HCEC 1CT (cell line): ENCODE results near the gene MYORG.
"Not testable (repeated sequence)": the region's sequence is repeated elsewhere in the genome, so short reads cannot be mapped to it uniquely, and the experiment has no call there.

Experiments used
- DNase-seq: peaks from one replicate; pipeline ENCODE4 v3.0.0-alpha.2; 2017

The MYORG gene

GRCh38 chr9:34367751-34368410, 8.8 kb downstream of the MYORG start:
- DNase-seq: not testable (repeated sequence)

GRCh38 chr9:34366365-34366764, 10.3 kb downstream of the MYORG start:
- DNase-seq: no peak

DNA sequence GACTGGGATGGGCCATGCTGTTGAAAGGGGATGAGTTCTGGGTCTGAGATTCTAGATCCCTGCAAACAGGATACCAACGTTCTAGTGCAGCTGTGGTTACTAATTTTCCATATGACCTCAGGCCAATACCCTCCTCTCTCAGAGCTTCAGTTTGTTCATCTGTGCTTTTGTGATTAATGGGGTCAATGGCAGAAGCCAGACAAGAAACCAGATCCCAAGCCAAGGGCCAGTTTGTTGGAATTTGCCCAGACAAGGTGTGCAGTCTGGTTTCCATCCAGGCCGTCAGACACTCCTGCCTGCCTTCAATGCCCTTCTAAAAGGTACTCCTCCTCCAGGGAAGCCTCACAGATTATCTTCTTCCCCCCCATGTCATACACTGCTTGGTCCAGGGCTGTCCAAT, 11.4 kb downstream of the MYORG start:
- no peak for DNase-seq

- no peak for DNase-seq
Observed at GRCh38 chr9:34363619-34364351, 12.9 kb downstream of the MYORG start.

DNA sequence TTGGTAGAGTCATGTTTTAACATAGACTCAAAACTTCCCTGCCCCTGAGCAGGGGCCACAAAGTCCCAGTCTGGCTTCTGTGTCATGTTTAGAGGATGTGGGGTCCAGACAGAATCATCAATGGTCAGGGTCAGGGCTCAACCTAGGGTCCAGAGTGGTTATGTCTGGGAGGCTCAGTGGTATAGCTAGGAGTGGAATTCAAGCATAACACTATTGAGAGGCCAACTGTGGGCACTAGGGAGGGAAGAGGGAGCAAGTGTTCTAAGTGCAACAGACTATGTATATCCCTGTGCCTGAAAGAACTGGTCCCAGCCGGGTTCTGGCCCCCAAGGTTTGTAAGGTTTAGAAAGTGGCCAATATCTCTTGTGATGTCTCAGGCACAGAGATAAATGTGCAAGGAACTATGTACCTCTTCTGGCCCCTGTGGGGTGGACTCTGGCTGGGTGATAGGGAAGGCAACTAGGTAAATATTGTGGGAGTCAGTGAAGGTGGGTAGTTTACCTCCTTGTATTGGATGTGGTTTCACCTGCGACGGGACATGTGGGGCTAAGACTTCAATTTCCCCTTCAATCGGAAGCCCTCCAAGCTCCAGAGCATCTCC, 14.0 kb downstream of the MYORG start:
- no peak for DNase-seq

GRCh38 chr9:34352957-34353356, 23.7 kb downstream of the MYORG start:
- not testable (repeated sequence) for DNase-seq

DNA sequence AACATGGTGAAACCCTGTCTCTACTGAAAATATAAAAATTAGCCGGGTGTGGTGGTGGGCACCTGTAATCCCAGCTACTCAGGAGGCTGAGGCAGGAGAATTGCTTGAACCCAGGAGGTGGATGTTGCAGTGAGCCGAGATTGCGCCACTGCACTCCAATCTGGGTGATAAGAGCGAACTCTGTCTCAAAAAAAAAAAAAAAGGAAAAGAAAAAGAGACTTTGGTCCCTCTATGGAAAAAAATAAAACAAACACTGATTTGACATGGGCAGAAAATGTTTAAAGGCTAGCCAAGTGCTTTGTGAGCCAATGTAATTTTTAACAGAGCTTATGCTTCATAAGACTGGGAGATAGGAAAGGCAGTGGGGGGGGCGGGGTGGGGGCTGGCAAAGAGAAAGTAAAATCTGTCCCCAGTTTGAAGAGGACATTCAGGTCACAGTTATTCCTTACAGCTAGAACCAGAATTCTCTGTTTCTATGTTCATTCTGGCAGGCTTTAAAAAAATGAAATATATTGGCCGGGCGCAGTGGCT, 24.5 kb downstream of the MYORG start:
- DNase-seq: not testable (repeated sequence)

GRCh38 chr9:34349324-34349723, 27.4 kb downstream of the MYORG start:
- no peak for DNase-seq

DNA sequence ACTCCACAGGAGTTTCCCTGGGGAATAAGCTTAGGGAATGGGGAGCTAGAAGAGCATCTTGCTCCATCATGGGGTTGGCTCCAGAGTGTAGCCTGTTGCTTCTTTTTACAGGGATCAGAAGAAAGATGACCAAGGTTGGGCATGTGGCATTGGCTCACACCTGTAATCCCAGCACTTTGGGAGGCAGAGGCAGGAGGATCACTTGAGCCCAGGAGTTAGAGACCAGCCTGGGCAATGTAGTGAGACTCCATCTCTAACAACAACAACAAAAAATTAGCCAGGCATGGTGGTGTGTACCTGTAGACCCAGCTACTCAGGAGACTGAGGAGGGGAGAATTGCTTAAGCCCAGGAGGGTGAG, 28.9 kb downstream of the MYORG start:
- DNase-seq: no peak

DNA sequence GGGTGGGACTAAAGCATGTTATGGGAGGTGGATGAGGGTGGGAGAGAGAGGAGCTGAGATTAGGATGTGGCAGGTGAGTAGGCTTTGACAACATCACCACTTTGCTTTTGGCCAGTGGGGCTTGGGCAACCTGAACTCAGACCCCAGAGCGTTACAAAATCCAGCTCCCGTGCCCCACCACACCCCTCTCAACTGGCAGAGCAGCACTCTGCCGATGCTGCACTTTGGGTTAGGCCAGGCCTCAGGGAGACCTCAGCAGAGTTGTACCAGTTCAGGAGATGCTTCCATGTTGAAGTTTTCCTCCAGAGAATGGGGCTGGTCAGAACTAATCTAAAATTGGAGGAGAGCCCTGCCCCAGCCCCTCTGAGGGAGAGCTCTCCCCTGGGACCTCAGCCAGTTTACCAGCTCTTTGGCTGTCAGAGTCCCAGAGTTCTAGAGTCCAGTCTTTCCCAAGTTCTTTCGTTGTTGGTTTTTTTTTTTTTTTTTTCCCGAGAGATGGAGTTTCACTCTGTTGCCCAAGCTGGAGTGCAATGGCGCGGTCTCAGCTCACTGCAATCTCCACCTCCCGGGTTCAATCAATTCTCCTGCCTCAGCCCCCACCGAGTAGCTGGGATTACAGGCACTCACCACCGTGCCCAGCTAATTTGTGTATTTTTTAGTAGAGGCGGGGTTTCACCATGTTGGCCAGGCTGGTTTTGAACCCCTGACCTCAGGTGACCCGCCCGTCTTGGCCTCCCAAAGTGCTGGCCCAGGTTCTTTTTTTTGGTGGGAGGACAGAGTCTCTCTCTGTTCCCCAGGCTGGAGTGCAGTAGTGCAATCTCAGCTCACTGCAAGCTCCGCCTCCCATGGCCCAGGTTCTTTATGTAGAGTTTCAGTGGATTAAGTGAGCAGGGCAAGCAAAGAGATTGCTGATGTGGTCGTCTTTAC, 29.6 kb downstream of the MYORG start:
- no peak for DNase-seq

DNA sequence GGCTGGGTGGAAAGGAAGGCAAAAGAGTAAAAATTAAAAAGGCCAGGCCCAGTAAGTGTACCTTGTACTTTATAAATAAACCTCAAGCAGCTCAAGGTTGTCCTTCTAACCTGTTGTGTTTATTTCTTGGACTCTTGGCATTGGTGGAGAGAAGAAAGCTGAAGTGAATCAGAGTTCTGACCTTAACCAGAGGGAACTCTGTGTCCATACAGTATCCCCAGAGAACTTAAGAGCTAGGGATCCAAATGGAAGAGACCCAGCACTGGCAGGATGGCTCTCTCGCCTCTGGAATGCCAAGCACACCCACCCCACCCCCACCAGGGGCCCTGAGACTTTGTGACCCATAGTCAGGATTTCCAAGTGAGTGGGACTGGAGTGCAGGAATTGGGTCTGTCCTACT, 33.1 kb downstream of the MYORG start:
- DNase-seq: no peak

DNA sequence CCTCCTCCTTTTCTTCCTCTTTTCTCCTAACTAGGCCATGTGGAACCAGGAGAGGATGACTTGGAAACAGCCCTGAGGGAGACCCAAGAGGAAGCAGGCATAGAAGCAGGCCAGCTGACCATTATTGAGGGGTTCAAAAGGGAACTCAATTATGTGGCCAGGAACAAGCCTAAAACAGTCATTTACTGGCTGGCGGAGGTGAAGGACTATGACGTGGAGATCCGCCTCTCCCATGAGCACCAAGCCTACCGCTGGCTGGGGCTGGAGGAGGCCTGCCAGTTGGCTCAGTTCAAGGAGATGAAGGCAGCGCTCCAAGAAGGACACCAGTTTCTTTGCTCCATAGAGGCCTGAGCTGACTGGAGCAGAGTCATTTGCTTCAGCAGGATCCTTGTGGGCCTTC, 33.6 kb downstream of the MYORG start:
- no peak for DNase-seq

- no peak for DNase-seq
Observed at GRCh38 chr9:34341659-34342295, 34.9 kb downstream of the MYORG start.

DNA sequence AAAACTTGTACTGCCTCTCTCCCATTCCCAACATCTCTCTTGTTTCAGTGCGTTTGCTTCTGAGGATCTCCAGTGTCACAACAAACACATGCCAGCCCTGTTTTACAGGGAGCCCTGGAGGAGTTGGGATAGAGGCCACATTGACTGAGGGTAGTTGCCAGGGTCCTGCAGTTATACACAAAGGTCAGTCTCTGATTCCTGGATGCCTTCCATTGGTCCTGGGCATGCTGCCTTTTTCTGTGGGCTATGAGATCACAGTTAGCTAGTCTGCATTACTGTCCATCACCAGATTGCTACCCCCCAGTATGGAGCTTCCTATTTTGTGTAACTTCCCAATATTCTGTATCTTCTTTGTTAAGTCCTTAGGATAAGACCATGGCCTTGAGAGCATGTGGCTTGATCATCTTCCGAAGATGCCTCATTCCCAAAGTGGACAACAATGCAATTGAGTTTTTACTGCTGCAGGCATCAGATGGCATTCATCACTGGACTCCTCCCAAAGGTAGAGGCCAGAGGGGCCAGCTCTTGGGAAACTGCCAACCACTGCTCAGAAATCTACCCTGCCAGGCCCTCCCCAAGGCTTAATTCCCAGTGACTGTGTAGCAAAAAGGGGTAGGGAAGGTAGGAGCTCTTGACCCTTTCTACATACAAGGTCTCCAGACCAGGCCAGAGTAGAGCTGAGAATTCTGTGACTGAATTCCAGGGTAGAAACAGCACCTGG, 37.9 kb downstream of the MYORG start:
- no peak for DNase-seq

DNA sequence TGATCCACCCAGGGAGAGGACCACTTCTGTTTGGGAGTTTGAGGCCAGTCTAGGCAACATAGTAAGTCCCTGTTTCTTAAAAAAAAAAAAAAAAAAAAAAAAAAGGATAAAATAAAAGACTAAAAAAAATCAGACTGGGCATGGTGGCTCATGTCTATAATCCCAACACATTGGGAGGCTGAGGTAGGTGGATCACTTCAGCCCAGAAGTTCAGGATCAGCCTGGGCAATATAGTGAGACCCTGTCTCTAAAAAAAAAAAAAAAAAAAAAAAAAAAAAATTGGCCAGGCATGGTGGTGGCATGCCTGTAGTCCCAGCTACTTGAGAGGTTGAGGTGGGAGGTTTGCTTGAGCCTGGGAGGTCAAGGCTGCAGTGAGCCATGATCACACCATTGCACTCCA, 38.6 kb downstream of the MYORG start:
- not testable (repeated sequence) for DNase-seq

GRCh38 chr9:34337403-34337802, 39.3 kb downstream of the MYORG start:
- DNase-seq: no peak

GRCh38 chr9:34335376-34335775, 41.3 kb downstream of the MYORG start:
- no peak for DNase-seq

- no peak for DNase-seq
Observed at GRCh38 chr9:34334916-34335315, 41.8 kb downstream of the MYORG start.

- no peak for DNase-seq
Observed at GRCh38 chr9:34334337-34334824, 42.3 kb downstream of the MYORG start.

DNA sequence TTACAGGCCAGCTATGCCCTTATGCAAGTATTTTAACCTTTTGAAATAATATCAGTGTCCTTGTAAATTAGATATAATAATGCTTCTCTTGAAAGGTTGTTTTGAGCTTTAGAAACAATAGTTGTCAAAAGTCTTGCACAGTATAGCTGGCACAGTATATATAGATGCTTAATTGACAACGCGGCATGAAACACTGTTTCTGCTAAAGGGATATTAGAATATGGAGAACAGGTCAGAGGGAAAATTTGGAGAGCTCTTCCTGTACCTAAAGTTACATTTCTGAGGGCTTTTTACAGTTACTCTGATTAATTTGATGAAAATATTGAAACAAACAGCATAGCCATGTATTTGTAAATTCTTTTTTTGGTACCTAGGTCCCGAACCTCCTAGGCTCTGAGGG, 42.9 kb downstream of the MYORG start:
- DNase-seq: no peak
